HUES6 (cell line): ENCODE measurements around the gene SIGLEC5.

ENCODE experiments used
- H3K27ac ChIP-seq: 2 replicates; pipeline ENCODE4 v1.7.0; 2013; ENCODE audit warnings: low read depth, mild to moderate bottlenecking, low read length, inconsistent platforms
- H3K27me3 ChIP-seq: 2 replicates; pipeline ENCODE4 v1.6.1; 2013; ENCODE audit warnings: low read length; ENCODE audit not compliant: control insufficient read depth, insufficient read depth
- H3K36me3 ChIP-seq: 2 replicates; pipeline ENCODE4 v1.6.1; 2013; ENCODE audit warnings: low read length; ENCODE audit not compliant: control insufficient read depth, insufficient read depth
- H3K4me1 ChIP-seq: 2 replicates; pipeline ENCODE4 v1.6.1; 2013; ENCODE audit warnings: low read length; ENCODE audit not compliant: control insufficient read depth, insufficient read depth
- H3K4me3 ChIP-seq: 2 replicates; pipeline ENCODE4 v1.5.1; 2013; ENCODE audit warnings: low read depth, low read length
- H3K9ac ChIP-seq: one replicate; pipeline ENCODE4 v1.6.1; 2013; ENCODE audit warnings: mild to moderate bottlenecking, low read length
- H3K9me3 ChIP-seq: 2 replicates; pipeline ENCODE4 v1.6.1; 2013; ENCODE audit warnings: low read depth, low read length; ENCODE audit not compliant: control insufficient read depth, insufficient read depth

The SIGLEC5 gene

GRCh38 chr19:51628153-51628939 lies 1.9 kb downstream of the SIGLEC5 start:
- no peaks in the 10 kb centered on the region for H3K4me1 ChIP-seq
- H3K27me3 ChIP-seq, result peaks cover 32% of the 10 kb centered on the region
- no peak overlapping the region for H3K27ac ChIP-seq
- H3K4me3 ChIP-seq, result no peak overlapping the region
- H3K36me3 ChIP-seq, result no peaks in the 10 kb centered on the region
- H3K9me3 ChIP-seq, result no peaks in the 10 kb centered on the region
- H3K9ac ChIP-seq, result no peak overlapping the region

DNA sequence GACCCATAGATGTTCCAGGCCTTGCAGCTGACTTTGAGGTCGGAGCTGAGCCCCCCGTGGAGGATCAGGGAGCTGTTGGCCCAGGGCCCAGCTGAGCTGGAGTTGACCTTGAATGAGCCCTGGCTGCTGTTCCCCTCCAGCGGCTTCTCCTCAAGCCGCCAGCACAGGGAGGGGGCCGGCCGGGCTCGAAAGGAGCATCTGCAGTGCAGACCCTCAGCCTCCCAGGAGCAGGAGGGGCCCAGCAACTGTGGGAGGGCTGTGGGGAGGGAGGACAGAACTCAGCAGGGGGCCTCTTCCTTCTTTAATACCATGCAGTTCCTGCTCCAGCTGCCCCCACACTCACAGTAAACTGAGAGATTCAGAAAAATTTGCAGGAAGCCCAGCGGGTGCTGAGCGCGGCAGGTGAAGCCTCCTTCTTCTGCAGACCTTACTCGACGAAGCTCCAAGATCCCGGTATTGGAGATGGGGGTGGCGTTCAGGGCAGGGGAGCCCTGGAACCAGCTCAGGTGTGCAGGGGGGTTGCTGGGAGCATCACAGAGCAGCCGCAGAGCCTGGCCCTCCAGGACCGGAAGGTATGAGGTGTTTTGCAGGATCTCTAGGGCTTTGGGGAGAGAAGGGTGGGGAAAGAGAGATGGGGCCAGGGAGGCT lies 2.6 kb downstream of the SIGLEC5 start:
- Histone ChIP-seq H3K9ac (no peak overlapping the region), H3K9me3 (no peaks in the 10 kb centered on the region), H3K27me3 (peaks cover 34% of the 10 kb centered on the region), H3K27ac (no peak overlapping the region), H3K4me3 (no peak overlapping the region), H3K4me1 (no peaks in the 10 kb centered on the region), H3K36me3 (no peaks in the 10 kb centered on the region)

DNA sequence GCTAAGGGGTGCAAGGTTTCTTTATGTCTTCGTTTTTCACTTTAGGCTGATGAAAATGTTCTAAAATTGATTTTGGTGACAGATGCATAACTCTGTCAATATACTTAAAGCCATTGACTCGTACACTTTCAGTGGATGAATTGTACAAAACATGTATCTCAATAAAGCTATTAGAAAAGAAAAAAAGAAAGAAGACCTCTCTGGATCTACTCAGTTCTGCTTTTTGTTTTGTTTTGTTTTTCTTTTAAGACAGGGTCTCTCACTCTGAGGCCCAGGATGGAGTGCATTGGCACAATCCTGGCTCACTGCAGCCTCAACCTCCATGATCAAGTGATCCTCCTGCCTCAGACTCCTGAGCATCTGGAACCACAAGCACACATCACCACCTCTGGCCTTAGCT lies 3.5 kb downstream of the SIGLEC5 start:
- Histone ChIP-seq H3K9me3 (no peaks in the 10 kb centered on the region), H3K4me1 (no peaks in the 10 kb centered on the region), H3K9ac (no peak overlapping the region), H3K27ac (no peak overlapping the region), H3K4me3 (no peak overlapping the region), H3K27me3 (peaks cover 34% of the 10 kb centered on the region), H3K36me3 (no peaks in the 10 kb centered on the region)

DNA sequence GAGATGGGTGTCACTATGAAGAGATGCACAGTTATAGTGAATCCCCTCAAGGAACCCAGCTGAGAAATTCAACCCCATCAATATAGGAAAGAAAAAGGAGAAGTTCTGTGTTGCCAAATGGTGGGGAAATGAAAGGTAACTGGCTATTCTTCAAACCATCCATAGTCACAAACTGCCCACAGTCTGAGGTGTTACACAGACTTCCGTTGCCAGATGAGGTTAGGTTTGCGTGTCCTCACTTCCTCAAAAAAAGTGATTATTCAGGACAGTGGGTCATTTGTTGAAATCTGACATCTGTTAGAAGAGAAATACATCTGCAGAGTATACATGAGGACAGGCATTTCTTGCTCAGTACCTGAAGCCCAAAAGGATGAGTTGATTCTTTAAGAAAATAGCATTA lies 9.0 kb downstream of the SIGLEC5 start:
- Histone ChIP-seq H3K4me3 (no peak overlapping the region), H3K27me3 (peaks cover 16% of the 10 kb centered on the region), H3K9ac (no peak overlapping the region), H3K27ac (no peak overlapping the region), H3K36me3 (no peaks in the 10 kb centered on the region), H3K9me3 (no peaks in the 10 kb centered on the region), H3K4me1 (no peaks in the 10 kb centered on the region)

GRCh38 chr19:51615991-51616390 lies 14.2 kb downstream of the SIGLEC5 start:
- no peaks in the 10 kb centered on the region for H3K36me3 ChIP-seq
- H3K9me3 ChIP-seq, result no peaks in the 10 kb centered on the region
- no peaks in the 10 kb centered on the region for H3K4me1 ChIP-seq
- H3K27me3 ChIP-seq, result peaks cover 45% of the 10 kb centered on the region
- H3K9ac ChIP-seq, result no peak overlapping the region
- H3K4me3 ChIP-seq, result no peak overlapping the region
- H3K27ac ChIP-seq, result no peak overlapping the region

DNA sequence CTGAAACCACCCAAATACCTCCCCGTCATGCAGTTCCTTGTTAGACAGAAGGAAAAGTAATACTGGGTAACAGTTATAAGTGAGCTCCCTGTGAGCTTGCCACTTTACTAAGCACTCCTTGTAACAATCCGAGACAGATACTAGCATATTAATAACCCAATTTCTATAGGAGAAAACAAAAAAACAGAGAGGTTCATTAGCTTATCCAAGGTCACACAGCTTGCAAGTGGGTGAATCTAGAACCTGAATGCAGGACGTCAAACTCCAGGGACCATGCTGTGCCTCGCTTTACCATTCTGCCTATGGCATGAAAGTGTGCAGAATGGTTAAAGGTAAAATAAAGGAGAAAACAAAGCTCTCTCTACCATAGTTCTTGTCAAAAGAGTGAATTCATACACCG lies 15.4 kb downstream of the SIGLEC5 start:
- Histone ChIP-seq H3K9me3 (no peaks in the 10 kb centered on the region), H3K27ac (no peak overlapping the region), H3K4me3 (no peak overlapping the region), H3K27me3 (peaks cover 47% of the 10 kb centered on the region), H3K36me3 (no peaks in the 10 kb centered on the region), H3K9ac (no peak overlapping the region), H3K4me1 (no peaks in the 10 kb centered on the region)

GRCh38 chr19:51610576-51610975 lies 19.6 kb downstream of the SIGLEC5 start:
- Histone ChIP-seq H3K27me3 (peaks cover 60% of the 10 kb centered on the region), H3K36me3 (no peaks in the 10 kb centered on the region), H3K9me3 (no peaks in the 10 kb centered on the region), H3K4me1 (no peaks in the 10 kb centered on the region), H3K9ac (no peak overlapping the region), H3K27ac (no peak overlapping the region), H3K4me3 (no peak overlapping the region)

DNA sequence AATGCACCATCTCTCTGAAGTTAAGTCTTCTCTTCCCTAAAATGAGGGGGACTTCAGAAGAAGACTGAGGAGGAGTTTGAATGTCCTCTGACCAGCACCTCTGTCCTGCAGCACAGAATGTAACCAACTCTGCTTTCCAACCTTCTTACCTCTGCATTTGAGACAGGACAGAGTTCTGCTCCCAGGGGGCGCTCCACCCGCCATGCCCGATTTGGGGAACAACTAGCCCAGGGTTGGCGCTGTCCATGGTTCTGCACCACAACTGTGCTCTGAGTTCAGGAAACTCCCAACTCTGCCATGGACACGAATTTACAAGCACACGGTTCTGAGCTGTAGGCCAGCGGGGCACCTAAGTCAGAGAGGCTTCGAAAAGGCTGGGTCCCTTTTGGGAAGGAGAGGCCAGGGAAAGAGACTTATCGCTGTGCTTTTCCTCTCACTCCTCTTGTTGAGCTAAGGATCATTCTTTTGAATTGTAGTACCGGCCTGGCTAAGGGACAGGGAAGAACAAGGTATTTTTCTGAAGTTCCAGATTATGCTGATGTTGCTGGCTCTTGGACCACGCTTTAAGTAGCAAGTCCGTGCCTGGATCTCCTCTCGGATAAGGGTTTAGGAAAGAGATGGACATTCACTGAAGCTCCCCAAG lies 22.2 kb downstream of the SIGLEC5 start:
- H3K27ac ChIP-seq, result no peak overlapping the region
- H3K9ac ChIP-seq, result no peak overlapping the region
- H3K27me3 ChIP-seq, result peaks cover 50% of the 10 kb centered on the region
- no peaks in the 10 kb centered on the region for H3K4me1 ChIP-seq
- no peaks in the 10 kb centered on the region for H3K9me3 ChIP-seq
- no peak overlapping the region for H3K4me3 ChIP-seq
- no peaks in the 10 kb centered on the region for H3K36me3 ChIP-seq

- no peak overlapping the region for H3K9ac ChIP-seq
- H3K9me3 ChIP-seq, result no peaks in the 10 kb centered on the region
- H3K27ac ChIP-seq, result no peak overlapping the region
- H3K27me3 ChIP-seq, result peaks cover 49% of the 10 kb centered on the region
- no peaks in the 10 kb centered on the region for H3K4me1 ChIP-seq
- H3K4me3 ChIP-seq, result no peak overlapping the region
- no peaks in the 10 kb centered on the region for H3K36me3 ChIP-seq
These were observed 23.1 kb downstream of the SIGLEC5 start for GRCh38 chr19:51607077-51607476.

GRCh38 chr19:51602189-51602854 lies 27.9 kb downstream of the SIGLEC5 start:
- Histone ChIP-seq H3K4me1 (no peaks in the 10 kb centered on the region), H3K27me3 (peaks cover 72% of the 10 kb centered on the region), H3K36me3 (no peaks in the 10 kb centered on the region), H3K9me3 (peaks cover 6% of the 10 kb centered on the region; the same call in 1 of the 2 replicates), H3K4me3 (no peak overlapping the region), H3K9ac (no peak overlapping the region), H3K27ac (no peak overlapping the region)
